HG03460 (cell line): Measurements from ENCODE around the gene CYP46A1.

Experiments used
- ATAC-seq: cut with Tn5 transposase; IDR thresholded peaks from one replicate; pipeline ENCODE4 v1.9.1; 2021; ENCODE audit not compliant: unreplicated experiment

Gene CYP46A1

DNA sequence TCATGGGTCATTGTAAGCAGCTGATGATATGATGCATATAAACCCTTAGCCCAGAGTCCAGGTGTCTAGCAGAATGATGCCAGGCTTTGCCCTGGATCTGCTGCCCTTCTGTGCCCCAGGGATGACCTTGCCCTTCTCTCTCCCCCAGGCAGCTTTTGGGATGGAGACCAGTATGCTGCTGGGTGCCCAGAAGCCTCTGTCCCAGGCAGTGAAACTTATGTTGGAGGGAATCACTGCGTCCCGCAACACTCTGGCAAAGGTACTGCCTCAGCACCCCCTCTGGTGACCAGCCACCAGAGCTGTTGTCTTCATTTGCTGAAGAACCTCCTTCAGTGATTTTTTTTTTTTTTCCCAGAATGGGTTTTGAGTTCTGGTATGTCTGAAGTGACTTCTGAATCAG lies 23.3 kb downstream of the CYP46A1 start:
- no peak for ATAC-seq

DNA sequence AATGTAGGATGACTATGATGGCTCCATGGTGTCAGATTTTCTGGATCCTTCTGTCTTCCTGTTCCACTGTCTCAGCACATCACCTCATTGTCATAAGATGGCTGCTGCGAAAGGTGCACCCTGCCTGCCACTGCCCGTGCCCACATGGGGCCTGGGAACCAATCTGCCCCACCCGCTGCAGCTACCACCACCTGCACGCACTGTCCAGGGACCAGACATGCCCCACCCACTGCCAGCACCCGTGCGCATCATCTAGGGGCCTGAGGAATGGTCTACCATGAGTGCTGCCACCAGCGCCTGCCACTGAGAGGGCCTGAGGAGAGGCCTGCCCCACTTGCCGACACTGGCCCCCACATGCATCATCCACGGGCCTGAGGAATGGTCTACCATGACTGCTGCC lies 23.8 kb downstream of the CYP46A1 start:
- no peak for ATAC-seq

- ATAC-seq: no peak
Measured at GRCh38 chr14:99708449-99708848, 24.4 kb downstream of the CYP46A1 start.

- ATAC-seq: no peak
Measured at GRCh38 chr14:99713972-99714371, 29.9 kb downstream of the CYP46A1 start.

DNA sequence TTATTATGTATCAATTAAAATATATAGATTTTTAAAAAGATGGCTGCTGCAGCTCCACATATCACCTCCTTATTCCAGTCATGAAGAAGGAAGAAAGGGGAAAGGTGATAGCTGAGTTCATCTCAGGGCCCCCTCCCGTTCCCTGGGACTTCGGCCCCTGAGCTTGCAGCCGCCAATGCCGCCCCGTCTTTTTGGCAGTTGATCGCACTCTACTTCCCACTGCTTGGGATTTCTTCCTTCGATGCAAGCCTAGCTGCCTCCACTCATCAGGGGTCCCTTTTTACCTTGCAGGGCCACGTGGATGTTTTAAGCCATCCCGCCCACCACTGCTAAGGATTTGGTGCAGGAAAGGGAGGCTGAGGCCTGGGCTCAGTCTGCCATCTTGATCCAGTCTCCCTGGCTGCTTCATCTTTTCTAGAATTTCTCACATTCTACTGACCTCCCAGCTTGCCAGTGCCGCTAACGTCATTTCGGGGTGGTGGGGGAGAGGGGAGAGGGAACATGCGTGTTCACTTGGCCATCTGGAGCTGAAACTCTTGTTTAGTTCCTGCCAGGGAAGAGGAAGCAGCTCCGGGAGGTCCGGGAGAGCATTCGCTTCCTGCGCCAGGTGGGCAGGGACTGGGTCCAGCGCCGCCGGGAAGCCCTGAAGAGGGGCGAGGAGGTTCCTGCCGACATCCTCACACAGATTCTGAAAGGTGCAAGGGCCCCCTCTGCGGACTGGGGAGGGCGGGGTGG lies 31.3 kb downstream of the CYP46A1 start:
- no peak for ATAC-seq

GRCh38 chr14:99716091-99716849 lies 32.2 kb downstream of the CYP46A1 start:
- ATAC-seq: no peak

DNA sequence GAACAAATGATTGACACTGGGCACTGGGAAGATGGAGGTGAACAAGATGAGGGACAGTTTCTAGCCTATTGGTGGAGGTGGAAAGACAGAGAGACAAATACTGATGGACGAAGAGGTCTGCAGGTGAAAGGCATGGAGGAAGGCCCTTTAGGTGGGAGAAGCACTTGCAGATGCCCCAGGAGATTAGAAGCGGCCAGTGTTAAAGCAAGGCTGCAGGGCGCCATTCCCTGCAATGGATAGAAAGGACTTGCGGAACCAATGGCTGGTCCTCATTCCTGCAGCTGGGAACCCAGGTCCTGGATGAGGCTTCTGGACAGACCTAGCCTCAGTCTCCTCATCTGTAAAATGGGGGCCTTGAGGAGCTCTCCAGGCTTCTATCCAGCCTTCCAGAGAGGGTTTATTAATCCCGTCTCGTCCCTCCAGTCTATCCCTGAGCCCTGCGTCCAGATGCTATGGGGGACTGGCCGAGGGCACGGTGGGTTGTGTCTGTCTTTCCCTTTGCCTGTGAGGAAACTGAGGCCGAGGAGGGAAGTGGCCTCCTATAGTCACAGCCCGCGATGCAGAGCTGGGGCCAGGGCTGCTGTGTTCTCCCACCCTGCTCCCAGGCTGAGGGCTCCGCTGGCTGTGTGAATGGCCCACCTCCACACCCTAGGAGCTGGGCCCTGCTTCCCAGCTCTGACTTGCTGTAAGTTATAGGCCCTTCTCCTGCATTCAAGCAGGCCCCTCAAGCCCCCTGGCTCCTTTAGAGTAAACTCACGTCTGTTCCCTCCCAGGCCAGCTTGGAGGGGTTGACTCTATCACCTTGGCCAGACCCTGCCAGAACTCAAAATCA lies 33.0 kb downstream of the CYP46A1 start:
- ATAC-seq: no peak

- ATAC-seq: no peak
Measured at GRCh38 chr14:99717682-99718013, 33.5 kb downstream of the CYP46A1 start.

DNA sequence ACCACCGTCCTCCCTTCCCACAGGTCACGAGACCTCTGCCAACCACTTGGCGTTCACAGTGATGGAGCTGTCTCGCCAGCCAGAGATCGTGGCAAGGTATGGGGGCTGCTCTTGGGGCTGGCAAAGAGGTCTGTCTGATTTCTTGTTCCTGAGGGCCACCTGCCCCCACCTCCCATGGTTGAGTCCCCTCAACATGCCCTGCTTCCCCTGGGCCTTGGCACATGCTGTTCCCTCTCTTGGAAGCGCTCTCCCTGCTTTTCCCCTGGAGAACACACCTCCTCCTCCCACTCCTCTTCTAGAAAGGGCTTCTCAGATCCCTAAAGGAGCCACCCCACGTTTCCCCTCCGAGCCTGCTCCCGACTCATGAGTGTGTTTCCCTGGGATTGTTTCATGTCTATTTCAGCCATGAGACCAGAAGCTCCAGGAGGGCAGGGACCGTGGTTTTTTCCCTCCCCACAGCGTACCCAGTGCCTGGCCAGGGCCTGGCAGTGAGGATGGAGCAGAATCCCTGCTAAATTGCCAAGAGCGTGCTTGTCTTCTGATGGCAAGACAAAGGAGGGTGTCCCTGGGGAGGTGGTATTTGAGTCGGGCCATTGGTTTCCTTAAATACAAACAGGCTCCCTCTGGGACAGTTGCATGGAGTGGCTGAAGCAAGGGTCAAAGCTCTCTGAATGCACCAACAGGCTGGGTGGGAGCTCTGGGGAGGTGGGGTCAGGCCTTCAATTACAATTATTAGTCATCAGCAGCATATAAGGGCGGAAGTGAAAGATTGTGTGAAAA lies 34.1 kb downstream of the CYP46A1 start:
- peak; percentile 94 for ATAC-seq

GRCh38 chr14:99718811-99719192 lies 34.7 kb downstream of the CYP46A1 start:
- ATAC-seq: peak; percentile 42

GRCh38 chr14:99720941-99721791 lies 37.1 kb downstream of the CYP46A1 start:
- ATAC-seq: no peak

GRCh38 chr14:99721792-99722516 lies 37.9 kb downstream of the CYP46A1 start:
- no peak for ATAC-seq

- no peak for ATAC-seq
Measured at GRCh38 chr14:99722741-99723140, 38.6 kb downstream of the CYP46A1 start.

GRCh38 chr14:99724196-99724891 lies 40.2 kb downstream of the CYP46A1 start:
- no peak for ATAC-seq

DNA sequence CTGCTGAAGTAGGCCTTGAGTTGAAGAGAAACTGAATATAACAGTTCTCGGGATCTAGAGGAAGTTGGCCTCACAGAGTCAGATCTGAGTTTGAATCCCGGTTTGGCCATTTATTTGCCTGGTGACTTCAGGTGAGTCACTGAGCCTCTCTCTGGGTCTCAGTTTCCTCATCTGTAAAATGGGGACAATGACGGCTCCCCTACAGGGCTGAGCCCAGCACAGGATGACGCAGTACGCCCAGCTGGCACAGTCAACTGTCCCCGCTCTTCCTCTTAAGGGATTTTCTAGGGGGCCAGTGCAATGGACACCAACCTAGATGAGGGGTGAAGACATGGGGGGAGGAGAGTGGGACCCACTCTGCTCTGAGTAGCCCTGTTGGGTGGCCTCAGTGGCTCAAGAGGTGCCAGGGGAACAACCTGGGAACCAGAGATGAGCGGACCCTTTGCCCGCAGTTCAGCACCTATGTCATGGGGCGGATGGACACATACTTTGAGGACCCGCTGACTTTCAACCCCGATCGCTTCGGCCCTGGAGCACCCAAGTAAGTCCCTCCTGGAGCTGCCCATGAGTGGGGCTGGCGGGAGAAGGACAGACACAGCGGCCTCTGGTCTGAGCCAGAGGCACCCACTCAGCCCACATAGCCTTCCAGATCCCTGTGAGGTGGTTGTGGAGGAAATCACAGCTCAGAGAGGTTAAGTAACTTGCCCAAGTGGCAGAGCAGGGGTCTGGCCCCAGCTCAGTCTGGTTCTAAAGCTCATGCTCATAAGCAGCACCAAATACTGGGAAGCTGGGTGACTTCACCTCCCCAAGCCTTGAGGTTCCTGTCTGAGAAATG lies 41.1 kb downstream of the CYP46A1 start:
- no peak for ATAC-seq

DNA sequence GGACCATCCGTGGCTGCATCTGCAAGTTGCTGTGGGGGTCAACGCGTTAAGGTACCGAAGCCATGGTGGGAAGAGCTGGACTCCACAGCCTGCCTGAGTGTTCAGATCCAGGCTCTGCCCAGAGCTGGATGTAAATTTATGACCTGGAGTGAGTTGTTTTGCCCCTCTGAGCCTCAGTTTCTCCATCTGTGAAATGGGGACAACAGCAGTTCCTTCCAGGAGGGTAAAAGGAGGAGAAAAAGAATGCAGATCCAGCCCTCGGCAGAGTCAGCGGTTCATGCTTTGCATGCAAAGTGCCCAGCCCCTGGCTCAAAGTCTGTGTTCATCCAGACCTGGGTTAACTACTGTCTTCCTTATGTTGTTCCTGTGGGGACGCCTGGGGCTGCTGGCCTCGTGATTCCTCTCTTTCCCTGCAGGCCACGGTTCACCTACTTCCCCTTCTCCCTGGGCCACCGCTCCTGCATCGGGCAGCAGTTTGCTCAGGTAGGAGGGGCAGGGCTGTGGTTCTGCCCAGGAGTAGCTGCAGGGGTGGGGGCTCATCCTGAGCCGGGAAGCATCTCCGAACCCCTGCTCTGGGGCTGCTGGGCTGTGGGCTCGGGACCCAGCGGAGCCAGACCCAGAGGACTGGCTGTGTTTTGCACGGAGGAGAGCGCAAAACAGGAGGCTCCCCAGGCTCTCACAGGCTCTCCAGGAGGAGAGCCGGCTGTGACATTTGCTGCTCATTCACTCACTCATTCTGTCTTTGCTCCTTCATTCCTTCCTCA lies 41.9 kb downstream of the CYP46A1 start:
- no peak for ATAC-seq

DNA sequence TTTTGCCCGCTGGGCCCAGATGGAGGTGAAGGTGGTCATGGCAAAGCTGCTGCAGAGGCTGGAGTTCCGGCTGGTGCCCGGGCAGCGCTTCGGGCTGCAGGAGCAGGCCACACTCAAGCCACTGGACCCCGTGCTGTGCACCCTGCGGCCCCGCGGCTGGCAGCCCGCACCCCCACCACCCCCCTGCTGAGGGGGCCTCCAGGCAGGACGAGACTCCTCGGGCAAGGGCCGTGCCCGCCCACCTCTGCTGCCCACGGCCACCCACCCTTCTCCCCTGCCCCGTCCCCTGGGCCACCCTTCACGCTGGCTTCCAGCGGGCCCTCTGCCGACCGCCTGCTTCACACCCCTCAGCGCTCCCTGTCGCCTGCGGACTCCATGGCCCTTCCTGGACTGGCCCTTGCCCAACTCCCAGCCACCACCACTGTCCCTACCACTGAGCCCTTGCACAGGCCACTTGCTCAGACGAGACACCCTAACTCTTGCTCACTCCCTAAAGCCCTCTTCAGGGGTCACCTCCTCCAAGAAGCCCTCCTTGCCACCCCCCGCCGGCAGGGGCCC lies 42.5 kb downstream of the CYP46A1 start:
- no peak for ATAC-seq
